ENCODE measurements around the gene SOWAHB. TPM values are rescaled to one million over a fixed set of nuclear protein-coding genes. Genes with fewer than 3 reads are reported as not detected.
A peak's percentile ranks its signal among the peaks of the same experiment; 100 is the strongest.

SOWAHB gene
- total RNA-seq, 1 donor from 2014 or later = 0.11 TPM

- no peaks in the 10 kb centered on the region for H4K20me1 ChIP-seq (ENCODE audit: low read depth)
- H3K79me2 ChIP-seq (ENCODE audit: low read depth) = no peaks in the 10 kb centered on the region
- no peak overlapping the region for H3K27ac ChIP-seq
- Mint-ChIP-seq H3K36me3 (no peaks in the 10 kb centered on the region), H3K27me3 (ENCODE audit: insufficient read depth, low read depth) (no peaks in the 10 kb centered on the region), H3K27ac (no peak overlapping the region), H3K4me1 (no peaks in the 10 kb centered on the region), H3K4me3 (no peak overlapping the region), H3K9me3 (no peaks in the 10 kb centered on the region)
- H2AFZ ChIP-seq (replicated peaks) = no peak overlapping the region
- H3K4me3 ChIP-seq = no peak overlapping the region
- H3K9ac ChIP-seq = no peak overlapping the region
- no peaks in the 10 kb centered on the region for H3K27me3 ChIP-seq
- H3K4me1 ChIP-seq = no peaks in the 10 kb centered on the region
- no peaks in the 10 kb centered on the region for H3F3A ChIP-seq (ENCODE audit: low read depth)
- no peaks in the 10 kb centered on the region for H3K36me3 ChIP-seq
- H3K4me2 ChIP-seq = no peak overlapping the region
- TF ChIP-seq, protein P1, sequence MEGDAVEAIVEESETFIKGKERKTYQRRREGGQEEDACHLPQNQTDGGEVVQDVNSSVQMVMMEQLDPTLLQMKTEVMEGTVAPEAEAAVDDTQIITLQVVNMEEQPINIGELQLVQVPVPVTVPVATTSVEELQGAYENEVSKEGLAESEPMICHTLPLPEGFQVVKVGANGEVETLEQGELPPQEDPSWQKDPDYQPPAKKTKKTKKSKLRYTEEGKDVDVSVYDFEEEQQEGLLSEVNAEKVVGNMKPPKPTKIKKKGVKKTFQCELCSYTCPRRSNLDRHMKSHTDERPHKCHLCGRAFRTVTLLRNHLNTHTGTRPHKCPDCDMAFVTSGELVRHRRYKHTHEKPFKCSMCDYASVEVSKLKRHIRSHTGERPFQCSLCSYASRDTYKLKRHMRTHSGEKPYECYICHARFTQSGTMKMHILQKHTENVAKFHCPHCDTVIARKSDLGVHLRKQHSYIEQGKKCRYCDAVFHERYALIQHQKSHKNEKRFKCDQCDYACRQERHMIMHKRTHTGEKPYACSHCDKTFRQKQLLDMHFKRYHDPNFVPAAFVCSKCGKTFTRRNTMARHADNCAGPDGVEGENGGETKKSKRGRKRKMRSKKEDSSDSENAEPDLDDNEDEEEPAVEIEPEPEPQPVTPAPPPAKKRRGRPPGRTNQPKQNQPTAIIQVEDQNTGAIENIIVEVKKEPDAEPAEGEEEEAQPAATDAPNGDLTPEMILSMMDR (IDR thresholded peaks at IDR 0.05) = no peak
- TF ChIP-seq EZH2 (IDR thresholded peaks at IDR 0.05) (no peak), EZH2phosphoT487 (IDR thresholded peaks at IDR 0.05) (no peak)
- DNase-seq (ENCODE audit: low spot score) = no peak
- H3K9me3 ChIP-seq (ENCODE audit: low read depth) = no peaks in the 10 kb centered on the region
Measured at GRCh38 chr4:76931087-76931486, 33.1 kb upstream of the SOWAHB start.

DNA sequence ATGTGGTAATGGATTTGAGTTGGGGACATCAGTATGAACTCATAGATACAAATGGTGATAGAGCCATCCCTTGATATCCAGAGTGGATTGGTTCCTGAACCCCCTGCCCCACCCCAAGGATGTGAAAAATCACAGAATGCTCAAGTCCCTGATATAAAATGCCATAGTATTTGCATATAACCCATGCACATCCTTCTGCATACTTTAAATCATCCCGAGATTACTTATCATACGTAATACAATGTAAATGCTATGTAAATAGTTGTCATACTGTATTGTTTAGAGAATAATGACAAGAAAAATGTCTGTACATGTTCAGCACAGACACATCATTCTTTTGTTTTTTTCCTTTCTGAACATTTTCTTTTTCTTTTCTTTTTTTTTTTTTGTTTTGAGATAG lies 32.7 kb upstream of the SOWAHB start:
- H3K4me3 Mint-ChIP-seq = no peak overlapping the region

DNA sequence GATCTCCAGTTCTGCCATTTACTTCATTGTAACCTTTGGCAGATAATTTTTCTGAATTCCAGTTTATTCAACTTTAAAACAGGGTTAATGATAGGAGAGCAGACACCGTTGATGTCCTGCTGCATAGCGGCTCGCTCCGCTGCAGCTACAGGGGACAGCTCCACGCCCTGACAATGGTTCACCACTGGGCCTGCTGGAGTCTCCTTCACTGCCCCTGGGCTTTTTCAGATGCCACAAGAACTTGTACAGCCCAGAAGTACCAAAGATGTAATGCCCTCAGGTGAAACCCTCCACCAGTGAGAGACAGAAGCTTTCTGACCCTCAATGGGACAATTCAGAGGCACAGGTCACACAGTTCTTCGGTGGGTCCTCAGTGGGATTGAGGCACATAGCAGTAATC lies 28.9 kb upstream of the SOWAHB start:
- Histone ChIP-seq H3K4me2 (no peak overlapping the region), H3K9ac (no peak overlapping the region), H3K4me3 (no peak overlapping the region), H3K27ac (no peak overlapping the region), H3K36me3 (no peaks in the 10 kb centered on the region), H2AFZ (replicated peaks) (peak overlapping the region; percentile 26), H3K9me3 (ENCODE audit: low read depth) (no peaks in the 10 kb centered on the region), H3K4me1 (no peaks in the 10 kb centered on the region), H3K79me2 (ENCODE audit: low read depth) (no peaks in the 10 kb centered on the region), H3K27me3 (no peaks in the 10 kb centered on the region), H4K20me1 (ENCODE audit: low read depth) (no peaks in the 10 kb centered on the region), H3F3A (ENCODE audit: low read depth) (no peaks in the 10 kb centered on the region)
- Mint-ChIP-seq H3K4me1 (no peaks in the 10 kb centered on the region), H3K9me3 (no peaks in the 10 kb centered on the region), H3K27ac (no peak overlapping the region), H3K4me3 (no peak overlapping the region), H3K27me3 (ENCODE audit: insufficient read depth, low read depth) (no peaks in the 10 kb centered on the region), H3K36me3 (no peaks in the 10 kb centered on the region)
- DNase-seq (ENCODE audit: low spot score) = no peak
- no peak for TF ChIP-seq EZH2 (IDR thresholded peaks at IDR 0.05)
- TF ChIP-seq, protein P1 (IDR thresholded peaks at IDR 0.05) = no peak
- no peak for TF ChIP-seq EZH2phosphoT487 (IDR thresholded peaks at IDR 0.05)

More for the DNA sequence above, 32.7 kb upstream of the SOWAHB start:
- Histone ChIP-seq H2AFZ (replicated peaks) (no peak overlapping the region), H3K36me3 (no peaks in the 10 kb centered on the region), H3K9me3 (ENCODE audit: low read depth) (no peaks in the 10 kb centered on the region), H3K4me1 (no peaks in the 10 kb centered on the region), H3K79me2 (ENCODE audit: low read depth) (no peaks in the 10 kb centered on the region), H3K9ac (no peak overlapping the region), H3K4me2 (no peak overlapping the region), H3K4me3 (no peak overlapping the region), H3K27me3 (no peaks in the 10 kb centered on the region), H4K20me1 (ENCODE audit: low read depth) (no peaks in the 10 kb centered on the region), H3K27ac (no peak overlapping the region), H3F3A (ENCODE audit: low read depth) (no peaks in the 10 kb centered on the region)
- Mint-ChIP-seq H3K27ac (no peak overlapping the region), H3K4me1 (no peaks in the 10 kb centered on the region), H3K36me3 (no peaks in the 10 kb centered on the region), H3K9me3 (no peaks in the 10 kb centered on the region), H3K27me3 (ENCODE audit: insufficient read depth, low read depth) (no peaks in the 10 kb centered on the region)
- TF ChIP-seq EZH2 (IDR thresholded peaks at IDR 0.05) (no peak), EZH2phosphoT487 (IDR thresholded peaks at IDR 0.05) (no peak)
- TF ChIP-seq, protein P1 (IDR thresholded peaks at IDR 0.05) = no peak
- DNase-seq (ENCODE audit: low spot score) = no peak
